CD4-positive, alpha-beta memory T cell (primary cell): ENCODE results near the gene CELA3B. TPM values are rescaled to one million over a fixed set of nuclear protein-coding genes. Genes with fewer than 3 reads are reported as not detected.
"Not testable (repeated sequence)": the region's sequence is repeated elsewhere in the genome, so short reads cannot be mapped to it uniquely, and the experiment has no call there.

Experiments used
- CTCF ChIA-PET: fragments of 350-600 bp; sonication (Branson Sonifier 250); formaldehyde crosslinking; loops from one replicate; lab custom pipeline; 2021; ENCODE audit warnings: inconsistent platforms; ENCODE audit not compliant: partially characterized antibody; lab: Charles Lee
- POLR2A ChIA-PET: fragments of 350-600 bp; sonication (Branson Sonifier 250); formaldehyde crosslinking; loops from one replicate; lab custom pipeline; 2021; ENCODE audit not compliant: partially characterized antibody; lab: Charles Lee
- DNase-seq, 5 donors: peaks; one replicate each; pipeline versions ENCODE4 v3.0.0 to v3.0.0-alpha.2; 2020 to 2022; ENCODE audit warnings: mixed read lengths in 1 of 5
- H3K27ac ChIP-seq: one replicate; pipeline ENCODE4 v1.7.0; 2013; ENCODE audit warnings: low read depth, low read length
- H3K27me3 ChIP-seq: 2 replicates; pipeline ENCODE4 v1.7.0; 2013; ENCODE audit warnings: mild to moderate bottlenecking, low read length, moderate library complexity; ENCODE audit not compliant: insufficient read depth
- H3K36me3 ChIP-seq: 2 replicates; pipeline ENCODE4 v1.7.0; 2013; ENCODE audit warnings: mild to moderate bottlenecking, low read length, moderate library complexity; ENCODE audit not compliant: insufficient read depth
- H3K4me1 ChIP-seq: 2 replicates; pipeline ENCODE4 v1.7.0; 2013; ENCODE audit warnings: mild to moderate bottlenecking, low read length, moderate library complexity; ENCODE audit not compliant: insufficient read depth
- H3K4me3 ChIP-seq, 2 donors: one replicate each; pipeline ENCODE4 v1.7.0; 2013; ENCODE audit warnings: low read length in 2 of 2, mild to moderate bottlenecking in 1 of 2
- H3K9me3 ChIP-seq, 2 donors: one replicate each; pipeline ENCODE4 v1.7.0; 2013; ENCODE audit warnings: low read length in 2 of 2, control low read depth in 1 of 2; ENCODE audit not compliant: control insufficient read depth in 1 of 2
- H3K27ac Mint-ChIP-seq, 7 donors: one replicate each; pipeline ENCODE4 v1.8.0; 2020 to 2021; ENCODE audit warnings: mixed read lengths in 7 of 7, mild to moderate bottlenecking in 6 of 7, inconsistent platforms in 3 of 7, moderate library complexity in 3 of 7
- H3K27me3 Mint-ChIP-seq, 2 donors: one replicate each; pipeline ENCODE4 v1.8.0; 2020 to 2021; ENCODE audit warnings: mixed read lengths in 2 of 2
- H3K36me3 Mint-ChIP-seq, 2 donors: one replicate each; pipeline ENCODE4 v1.8.0; 2020 to 2021; ENCODE audit warnings: mixed read lengths in 2 of 2, inconsistent platforms in 1 of 2, mild to moderate bottlenecking in 1 of 2
- H3K4me1 Mint-ChIP-seq, 4 donors: one replicate each; pipeline ENCODE4 v1.8.0; 2020 to 2021; ENCODE audit warnings: mixed read lengths in 4 of 4, mild to moderate bottlenecking in 1 of 4
- H3K4me3 Mint-ChIP-seq, 8 donors: one replicate each; pipeline ENCODE4 v1.8.0; 2020 to 2021; ENCODE audit warnings: mixed read lengths in 8 of 8, mild to moderate bottlenecking in 7 of 8, moderate library complexity in 6 of 8, inconsistent platforms in 3 of 8
- H3K9me3 Mint-ChIP-seq, 8 donors: one replicate each; pipeline ENCODE4 v1.8.0; 2020 to 2021; ENCODE audit warnings: mixed read lengths in 8 of 8, mild to moderate bottlenecking in 5 of 8, inconsistent platforms in 3 of 8, moderate library complexity in 1 of 8
- intact Hi-C: fragments of 100-400 bp; cut with micrococcal nuclease; formaldehyde crosslinking; loops from one replicate; pipeline ENCODE4 v1.15.1; 2023
- polyA plus RNA-seq, 2 donors: library from polyadenylated mRNA; unstranded; fragments of 300-500 nt; fragmentation: Illumina TruSeq; gene quantifications; one replicate each; pipeline ENCODE4 v1.2.3, GENCODE V29; 2021
- total RNA-seq, 2 experiments: library from RNA; stranded (reverse); gene quantifications; one replicate each; pipeline ENCODE4 v1.2.3, GENCODE V29; 2021

Gene CELA3B
- total and polyA plus RNA-seq, 4 experiments from 2014 or later = not detected

GRCh38 chr1:21969066-21969465 is 7.8 kb upstream of the CELA3B start:
- H3K27me3 ChIP-seq, H3K4me1 ChIP-seq, H3K4me1 Mint-ChIP-seq, H3K9me3 Mint-ChIP-seq, H3K36me3 ChIP-seq, H3K27ac Mint-ChIP-seq, H3K4me3 ChIP-seq, DNase-seq, H3K36me3 Mint-ChIP-seq, CTCF ChIA-PET, H3K4me3 Mint-ChIP-seq, intact Hi-C loops, H3K27ac ChIP-seq, H3K27me3 Mint-ChIP-seq, POLR2A ChIA-PET, H3K9me3 ChIP-seq: not testable (repeated sequence)

- H3K4me1 ChIP-seq, POLR2A ChIA-PET, H3K27me3 ChIP-seq, H3K9me3 Mint-ChIP-seq, H3K36me3 Mint-ChIP-seq, H3K27me3 Mint-ChIP-seq, H3K9me3 ChIP-seq, H3K4me1 Mint-ChIP-seq, DNase-seq, H3K4me3 ChIP-seq, intact Hi-C loops, H3K4me3 Mint-ChIP-seq, H3K36me3 ChIP-seq, H3K27ac ChIP-seq, CTCF ChIA-PET, H3K27ac Mint-ChIP-seq: not testable (repeated sequence)
These were observed 6.3 kb upstream of the CELA3B start for GRCh38 chr1:21970523-21970922.

- CTCF ChIA-PET, H3K27me3 Mint-ChIP-seq, H3K9me3 Mint-ChIP-seq: not testable (repeated sequence)
These were observed 3.8 kb upstream of the CELA3B start for GRCh38 chr1:21972973-21973441.

GRCh38 chr1:21973948-21974347 is 2.9 kb upstream of the CELA3B start:
- H3K36me3 Mint-ChIP-seq, CTCF ChIA-PET, H3K4me3 Mint-ChIP-seq, H3K27me3 ChIP-seq, intact Hi-C loops, H3K4me1 ChIP-seq, POLR2A ChIA-PET, H3K36me3 ChIP-seq, H3K4me3 ChIP-seq, H3K9me3 ChIP-seq, H3K27me3 Mint-ChIP-seq, H3K27ac ChIP-seq, H3K4me1 Mint-ChIP-seq, H3K9me3 Mint-ChIP-seq, H3K27ac Mint-ChIP-seq, DNase-seq: not testable (repeated sequence)

More at GRCh38 chr1:21972973-21973441, 3.8 kb upstream of the CELA3B start:
- H3K27ac Mint-ChIP-seq, H3K4me3 ChIP-seq, H3K4me1 ChIP-seq, POLR2A ChIA-PET, H3K27me3 ChIP-seq, H3K9me3 ChIP-seq, H3K4me3 Mint-ChIP-seq, DNase-seq, H3K27ac ChIP-seq, H3K36me3 Mint-ChIP-seq, intact Hi-C loops, H3K36me3 ChIP-seq, H3K4me1 Mint-ChIP-seq: not testable (repeated sequence)

GRCh38 chr1:21974699-21975098 is 2.1 kb upstream of the CELA3B start:
- H3K27ac ChIP-seq, DNase-seq, H3K4me1 ChIP-seq, H3K27me3 ChIP-seq, intact Hi-C loops, H3K9me3 Mint-ChIP-seq, CTCF ChIA-PET, H3K4me3 ChIP-seq, H3K36me3 ChIP-seq, H3K4me1 Mint-ChIP-seq, H3K4me3 Mint-ChIP-seq, H3K27me3 Mint-ChIP-seq, H3K9me3 ChIP-seq, POLR2A ChIA-PET, H3K36me3 Mint-ChIP-seq: not testable (repeated sequence)
- H3K27ac Mint-ChIP-seq = peak overlapping the region in 1 of 7 donors; percentile 22

GRCh38 chr1:21975296-21975695 is 1.5 kb upstream of the CELA3B start:
- DNase-seq, H3K27me3 ChIP-seq, H3K27me3 Mint-ChIP-seq, POLR2A ChIA-PET, H3K4me1 Mint-ChIP-seq, H3K4me3 Mint-ChIP-seq, H3K36me3 ChIP-seq, CTCF ChIA-PET, H3K27ac ChIP-seq, H3K9me3 ChIP-seq, H3K36me3 Mint-ChIP-seq, H3K4me3 ChIP-seq, H3K4me1 ChIP-seq, intact Hi-C loops, H3K9me3 Mint-ChIP-seq: not testable (repeated sequence)
- peak overlapping the region in 1 of 7 donors; percentile 8 for H3K27ac Mint-ChIP-seq

- H3K4me3 Mint-ChIP-seq, H3K4me1 ChIP-seq: not testable (repeated sequence)
These were observed 1.4 kb downstream of the CELA3B start for GRCh38 chr1:21978209-21978608.

GRCh38 chr1:21980515-21981220 is 3.8 kb downstream of the CELA3B start:
- H3K27me3 Mint-ChIP-seq, H3K27ac ChIP-seq, intact Hi-C loops, H3K4me3 ChIP-seq, CTCF ChIA-PET, POLR2A ChIA-PET, DNase-seq, H3K36me3 Mint-ChIP-seq, H3K4me1 ChIP-seq, H3K4me1 Mint-ChIP-seq, H3K27ac Mint-ChIP-seq, H3K9me3 Mint-ChIP-seq, H3K27me3 ChIP-seq, H3K4me3 Mint-ChIP-seq, H3K36me3 ChIP-seq, H3K9me3 ChIP-seq: not testable (repeated sequence)

More at GRCh38 chr1:21978209-21978608, 1.4 kb downstream of the CELA3B start:
- H3K36me3 ChIP-seq, CTCF ChIA-PET, H3K27ac Mint-ChIP-seq, intact Hi-C loops, H3K4me1 Mint-ChIP-seq, H3K9me3 Mint-ChIP-seq, H3K27me3 Mint-ChIP-seq, H3K27ac ChIP-seq, H3K9me3 ChIP-seq, H3K36me3 Mint-ChIP-seq, DNase-seq, POLR2A ChIA-PET, H3K27me3 ChIP-seq, H3K4me3 ChIP-seq: not testable (repeated sequence)
